Effector CD4-positive, alpha-beta T cell (primary cell): ENCODE measurements around the gene BMAL1.

Source experiments
- DNase-seq: peaks from one replicate; pipeline ENCODE4 v3.0.0-alpha.2; 2020

BMAL1 gene

GRCh38 chr11:13262096-13262495 is 15.5 kb upstream of the BMAL1 start:
- DNase-seq, result no peak

GRCh38 chr11:13268791-13269190 is 8.8 kb upstream of the BMAL1 start:
- no peak for DNase-seq

DNA sequence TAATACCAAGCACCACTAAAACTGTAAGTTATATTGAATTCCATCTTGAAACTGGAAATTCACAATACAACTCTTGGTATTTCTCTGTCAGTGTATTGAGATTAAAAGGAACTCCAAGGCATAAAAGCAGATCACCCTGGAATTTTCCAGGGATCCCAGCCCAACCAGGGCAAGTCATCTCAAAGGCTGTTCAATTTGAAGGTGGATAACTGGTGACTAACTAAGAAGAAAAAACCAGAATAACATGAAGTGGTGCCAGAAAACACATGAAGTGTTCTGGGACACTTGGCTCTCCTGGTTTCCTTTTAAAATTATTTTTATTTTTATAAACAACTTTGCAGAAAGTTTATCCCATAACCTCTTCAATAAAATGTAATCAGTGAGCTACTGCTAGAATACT is 7.8 kb upstream of the BMAL1 start:
- no peak for DNase-seq

DNA sequence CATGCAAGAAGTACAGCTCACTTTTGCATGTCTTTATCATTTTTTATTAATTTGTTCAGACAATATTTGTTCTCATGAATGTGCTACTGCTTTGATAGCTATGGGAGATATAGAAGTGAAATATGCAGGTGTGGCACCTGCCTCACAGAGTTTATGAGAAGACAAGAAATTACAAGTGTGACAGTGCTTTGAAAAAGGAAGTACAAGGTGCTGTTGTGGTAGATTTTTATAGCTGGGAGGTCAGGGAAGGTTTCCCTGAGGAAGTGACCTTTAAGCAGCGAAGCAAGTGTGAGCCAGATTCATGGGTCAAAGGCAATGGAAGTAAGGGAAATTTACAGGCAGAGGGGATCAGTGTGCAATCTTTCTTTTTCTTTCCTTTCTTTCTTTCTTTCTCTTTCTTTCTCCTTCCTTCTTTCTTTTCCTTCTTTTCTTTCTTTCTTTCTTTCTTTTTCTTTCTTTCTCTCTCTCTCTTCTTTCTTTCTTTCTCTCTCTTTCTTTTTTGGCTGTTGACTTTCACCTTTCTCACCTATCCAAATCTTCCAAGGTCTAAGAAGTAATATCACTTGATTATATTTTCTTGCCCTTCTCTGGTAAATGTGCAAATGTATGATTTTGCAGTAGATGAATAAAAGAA is 6.4 kb upstream of the BMAL1 start:
- no peak for DNase-seq

DNA sequence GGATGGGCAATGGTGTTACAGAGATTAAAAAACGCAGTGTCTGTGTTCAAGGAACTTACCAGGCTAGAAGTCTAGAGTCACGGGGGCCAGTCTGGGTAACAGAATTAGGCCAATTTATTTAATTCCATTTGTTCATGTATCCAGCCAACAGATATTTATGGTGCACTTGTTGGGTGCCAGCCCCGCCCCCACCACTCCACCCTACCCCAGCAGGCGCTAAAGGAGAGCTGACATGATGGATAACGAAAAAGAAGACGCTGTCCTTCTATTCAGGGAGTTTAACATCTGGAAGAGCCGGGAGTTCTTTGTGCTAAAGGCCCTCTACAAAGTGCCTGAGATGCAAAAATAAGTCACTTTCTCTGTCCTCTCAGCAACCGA is 1.1 kb upstream of the BMAL1 start:
- DNase-seq, result no peak

GRCh38 chr11:13276832-13277767 is 490 bp upstream of the BMAL1 start:
- peak; percentile 95 for DNase-seq

DNA sequence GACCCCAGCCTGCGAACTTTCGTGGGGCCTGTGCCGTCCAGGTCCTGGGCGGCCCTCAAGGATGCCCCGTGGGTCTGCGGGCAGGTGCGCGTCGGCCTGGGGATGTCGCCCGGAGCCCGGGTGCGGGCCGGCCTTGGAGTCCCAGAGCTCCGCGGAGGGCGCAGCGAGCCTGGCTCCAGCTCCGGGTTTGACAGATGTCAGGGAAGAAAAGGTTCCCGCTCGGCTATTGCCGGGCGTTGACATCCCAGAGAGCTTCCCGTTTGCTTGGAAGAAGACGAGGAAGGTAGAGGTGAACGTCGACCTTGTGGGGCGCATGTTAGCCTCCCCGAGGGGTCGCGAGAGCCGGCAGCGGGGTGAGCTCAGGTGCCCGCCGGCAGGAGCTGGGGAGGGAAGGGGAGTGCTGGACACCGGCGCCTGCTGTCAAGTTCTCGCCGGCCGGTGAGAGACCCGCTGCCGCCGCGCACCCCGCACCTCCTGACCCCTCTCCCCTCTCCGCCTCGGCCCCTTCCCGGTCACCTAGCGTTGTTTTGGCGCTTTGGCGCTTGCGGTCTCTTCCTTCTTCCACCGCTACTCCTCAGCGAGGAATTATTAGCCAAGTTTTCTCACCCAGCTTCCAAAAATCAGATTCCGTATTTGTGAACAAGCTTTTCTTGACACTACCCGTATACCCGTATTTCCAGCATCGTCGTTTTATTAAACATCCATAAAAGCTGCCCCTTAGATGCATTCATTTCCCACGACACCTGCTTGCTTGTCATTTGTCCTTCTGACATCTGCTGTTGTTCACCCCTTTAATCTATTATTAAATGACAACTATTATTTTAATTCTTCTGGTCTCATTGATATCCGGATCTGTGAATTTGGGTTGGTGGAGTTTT is 1.3 kb downstream of the BMAL1 start:
- DNase-seq, result no peak

DNA sequence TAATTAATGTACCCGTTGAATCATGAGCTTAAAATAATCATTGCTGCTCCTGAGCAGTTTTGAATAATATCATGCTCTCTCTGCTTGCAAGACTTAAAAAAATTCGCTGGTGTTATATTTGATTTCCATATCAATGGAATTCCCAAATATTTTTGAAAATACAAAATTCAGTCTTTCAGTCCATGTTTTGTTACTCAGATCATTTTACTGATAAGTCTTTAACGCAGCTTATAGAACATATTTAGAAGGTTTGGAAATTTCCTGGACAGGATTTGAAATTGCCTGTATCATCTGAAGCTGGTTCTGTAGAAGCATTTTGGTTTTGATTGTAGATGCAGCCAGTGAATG is 1.9 kb downstream of the BMAL1 start:
- DNase-seq, result no peak

- DNase-seq, result no peak
Observed at GRCh38 chr11:13280092-13280722, 2.6 kb downstream of the BMAL1 start.

DNA sequence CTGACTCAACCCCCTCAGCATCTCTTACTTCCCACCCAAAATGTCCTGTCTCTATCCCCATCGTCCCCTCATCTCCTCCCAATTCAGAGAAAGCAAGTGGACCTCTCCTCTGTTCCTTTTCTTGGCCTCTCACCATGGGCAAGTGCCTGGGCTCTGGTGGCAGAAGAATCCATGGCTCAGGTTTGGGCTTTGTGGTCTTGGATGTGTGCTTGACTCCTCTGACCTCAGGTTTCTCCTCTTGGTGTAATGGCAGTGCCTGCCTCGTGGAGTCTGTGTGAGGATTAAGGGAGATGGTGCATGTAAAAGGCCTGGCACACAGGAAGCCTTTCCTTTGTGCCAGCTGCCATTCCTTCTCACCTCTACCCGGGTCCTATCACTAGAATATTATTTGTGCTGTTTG is 3.2 kb downstream of the BMAL1 start:
- no peak for DNase-seq

DNA sequence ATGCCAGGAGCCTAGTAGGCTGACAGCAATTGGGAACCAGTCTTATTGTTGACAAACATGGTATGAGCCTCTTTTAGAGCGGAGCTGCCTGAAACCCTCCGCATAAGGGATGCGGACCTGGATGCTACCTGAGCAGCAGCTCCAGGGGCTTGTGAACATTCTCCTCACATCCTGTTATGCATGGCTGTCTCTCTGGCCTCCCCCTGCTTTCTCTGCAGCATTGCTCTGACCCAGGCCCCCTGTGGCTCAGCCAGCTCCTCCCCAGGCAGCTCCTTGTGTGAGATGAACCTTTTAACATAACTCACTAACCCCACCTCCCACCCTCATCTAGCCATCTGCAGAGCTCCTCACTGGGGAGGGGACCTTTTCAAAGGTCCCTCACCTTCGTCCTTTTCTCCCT is 6.0 kb downstream of the BMAL1 start:
- DNase-seq, result no peak

- no peak for DNase-seq
Observed at GRCh38 chr11:13284776-13285588, 7.4 kb downstream of the BMAL1 start.

DNA sequence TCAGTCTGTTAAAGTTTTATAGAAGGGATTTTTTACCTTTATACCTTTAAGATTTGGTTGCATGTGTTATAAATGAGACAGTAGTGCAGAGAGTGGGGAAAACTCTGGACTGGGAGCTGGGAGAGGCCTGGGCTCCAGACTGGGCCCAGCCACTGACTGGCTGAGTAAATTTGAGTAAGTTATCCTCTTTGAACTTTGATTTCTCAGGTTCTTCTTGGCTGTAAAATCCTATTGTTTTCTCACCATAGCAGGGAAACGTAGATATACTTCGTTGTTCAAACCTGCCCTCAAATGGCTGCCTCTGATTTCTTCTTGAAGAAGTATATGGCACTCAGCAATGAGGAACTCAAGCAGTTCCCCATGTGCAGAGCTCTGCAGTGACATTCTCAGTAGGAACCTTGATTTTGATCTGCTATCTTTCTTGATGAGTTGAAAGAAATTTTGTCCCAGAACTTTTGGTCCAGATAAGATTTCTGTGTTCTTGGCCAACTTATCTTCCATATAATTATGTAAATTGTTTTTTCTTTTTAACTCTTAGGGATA is 8.8 kb downstream of the BMAL1 start:
- no peak for DNase-seq

DNA sequence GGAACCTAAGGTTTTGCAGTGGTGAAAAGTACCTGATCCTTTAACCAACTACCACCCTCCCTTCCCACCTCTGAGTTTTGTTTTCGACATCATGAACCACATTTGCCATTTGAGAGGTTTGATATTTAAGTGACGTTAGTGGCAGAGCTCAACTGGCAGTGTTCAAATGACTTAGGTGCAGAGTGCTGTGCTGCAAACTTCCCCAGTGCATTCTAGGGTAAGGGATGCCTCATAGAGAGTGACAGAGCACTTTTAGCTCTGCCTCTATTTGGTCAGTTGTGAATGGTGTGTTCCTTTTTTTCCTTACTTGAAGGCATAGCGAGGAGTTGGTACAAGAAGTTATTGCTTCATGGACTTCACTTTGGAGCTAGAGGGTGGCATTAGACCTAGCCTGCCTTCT is 9.4 kb downstream of the BMAL1 start:
- DNase-seq, result no peak

DNA sequence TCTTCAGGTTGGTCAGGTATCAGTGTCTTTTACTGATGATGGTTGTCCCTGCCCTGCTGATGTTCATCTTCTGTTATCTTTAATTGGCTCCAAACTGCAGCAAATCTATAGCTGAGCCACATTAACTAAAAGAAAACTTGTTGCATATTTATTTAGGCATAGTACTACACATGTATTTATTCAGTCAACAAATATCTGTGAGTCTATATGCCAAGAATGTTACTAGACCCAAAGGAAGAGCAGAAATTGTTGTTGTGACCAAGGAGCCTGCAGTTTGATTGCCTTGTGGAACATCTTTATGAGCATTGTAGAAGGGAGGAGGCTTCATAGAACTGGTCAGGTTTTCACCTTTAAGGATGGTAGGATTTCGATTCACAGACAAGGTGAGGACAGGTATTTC is 10.1 kb downstream of the BMAL1 start:
- no peak for DNase-seq

DNA sequence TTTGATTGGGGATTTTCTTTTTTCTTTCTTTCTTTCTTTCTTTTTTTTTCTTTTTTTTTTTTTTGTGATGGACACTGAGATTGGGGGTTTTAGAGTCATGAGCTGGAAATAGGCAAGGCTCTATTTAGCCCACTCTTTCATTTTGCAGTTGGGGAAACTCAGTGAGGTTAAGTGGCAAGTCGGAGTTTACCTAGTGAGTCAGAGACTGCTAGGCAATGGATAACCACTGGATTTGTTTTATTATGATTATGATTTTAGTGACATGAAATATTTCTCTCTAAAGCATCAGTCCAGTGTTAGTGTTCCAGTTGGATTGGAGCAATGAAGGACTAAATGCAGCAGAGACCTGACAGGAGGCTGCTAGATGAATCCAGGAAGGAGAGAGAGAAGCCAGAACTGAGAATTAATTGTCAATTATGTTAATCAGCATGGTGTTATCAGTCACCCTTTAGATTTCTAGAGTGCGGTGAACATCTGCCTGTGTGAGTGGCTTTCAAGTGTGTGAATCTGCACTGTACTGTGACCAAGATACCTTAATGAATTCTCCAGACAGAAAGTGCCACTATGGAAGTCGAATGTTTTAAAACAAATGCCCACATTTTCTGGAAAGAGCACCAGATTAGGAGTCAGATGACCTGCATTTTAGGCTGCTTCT is 10.9 kb downstream of the BMAL1 start:
- no peak for DNase-seq

DNA sequence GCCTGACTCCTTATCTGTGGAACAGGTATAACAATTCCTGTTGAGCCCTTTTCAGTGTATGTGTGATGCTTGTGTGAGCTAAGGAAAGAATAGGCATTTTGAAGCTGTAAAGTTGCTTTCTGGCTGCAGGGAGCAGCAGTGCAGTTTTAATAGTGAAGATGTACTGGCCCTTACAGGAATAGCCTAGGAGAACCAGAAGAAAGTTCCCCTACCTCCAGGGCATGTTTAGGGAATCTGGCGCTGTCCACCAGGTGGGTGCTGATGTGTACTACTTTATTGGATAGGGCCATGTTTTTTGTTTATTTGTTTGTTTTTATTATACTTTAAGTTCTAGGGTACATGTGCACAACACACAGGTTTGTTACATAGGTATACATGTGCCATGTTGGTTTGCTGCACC is 11.5 kb downstream of the BMAL1 start:
- no peak for DNase-seq

DNA sequence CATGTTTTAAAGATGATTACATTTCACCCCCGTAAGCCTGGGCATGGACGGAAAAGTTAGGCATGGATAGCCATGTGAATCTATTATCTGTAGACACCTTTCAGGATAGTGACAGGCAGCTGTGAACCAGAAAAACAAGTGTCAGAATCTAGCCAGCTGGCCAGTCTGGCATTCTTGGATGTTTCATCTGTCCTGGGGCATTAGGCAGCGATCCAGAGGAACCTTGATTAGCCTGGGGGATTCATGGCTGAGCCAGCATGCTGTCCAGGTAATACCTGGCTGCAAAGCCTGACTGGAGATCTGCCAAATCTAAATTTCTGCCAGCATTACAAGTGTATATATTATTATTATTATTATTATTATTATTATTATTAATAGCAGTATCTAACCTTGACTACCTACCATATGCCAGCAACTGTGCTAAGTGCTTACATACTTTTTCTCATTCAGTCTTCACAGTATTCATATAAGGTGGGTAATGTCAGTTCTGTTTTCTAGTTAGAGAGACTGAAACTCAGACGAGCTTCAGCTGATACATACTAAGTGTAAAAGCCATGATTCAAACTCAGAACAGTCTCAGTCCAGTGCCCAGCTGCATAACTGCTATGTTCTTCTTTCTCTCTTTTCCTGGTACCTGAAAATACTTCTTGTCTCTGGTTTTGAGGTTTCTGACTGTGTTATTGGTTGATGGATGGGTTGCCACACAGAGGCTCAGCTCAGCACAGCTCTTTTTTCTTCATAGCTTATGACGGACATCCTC is 12.8 kb downstream of the BMAL1 start:
- no peak for DNase-seq

DNA sequence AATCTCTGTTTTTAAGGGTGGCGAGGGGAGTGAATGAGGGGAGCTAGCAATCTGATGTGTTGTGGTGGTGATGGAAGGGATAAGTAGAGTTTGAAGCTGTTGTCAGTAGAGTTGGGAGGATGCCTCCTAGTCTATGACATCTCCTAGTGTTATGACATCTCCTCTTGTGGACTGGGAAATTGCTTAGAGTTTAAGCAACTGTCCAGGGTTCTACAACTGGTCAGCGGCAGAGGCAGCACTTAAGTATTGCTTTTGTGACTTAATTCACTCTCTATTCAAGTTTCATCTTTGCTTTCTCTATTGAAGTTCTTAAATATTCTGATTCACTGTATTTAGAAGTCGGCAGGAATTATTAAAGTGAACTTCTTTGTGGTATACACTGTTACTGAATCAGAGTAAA is 13.8 kb downstream of the BMAL1 start:
- no peak for DNase-seq

DNA sequence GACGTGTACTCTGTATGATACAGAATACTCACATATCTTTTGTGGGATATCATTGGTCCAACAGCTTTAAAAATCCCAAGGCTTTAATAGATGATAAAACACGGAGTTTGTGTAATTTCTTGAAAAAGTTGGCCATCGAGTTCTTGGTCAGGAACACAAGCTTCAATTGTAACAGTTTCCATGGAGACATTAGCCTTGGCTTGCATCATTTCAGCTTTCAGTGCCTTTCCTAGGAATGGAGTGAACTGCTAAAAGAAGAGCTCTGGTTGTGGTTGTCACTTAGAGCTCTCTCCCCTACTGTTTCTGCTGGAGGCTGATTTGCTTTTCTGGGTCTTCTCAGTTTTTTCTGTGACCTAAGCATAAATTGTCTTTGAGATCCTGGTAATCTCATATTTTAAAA is 14.2 kb downstream of the BMAL1 start:
- no peak for DNase-seq

GRCh38 chr11:13292970-13293369 is 15.4 kb downstream of the BMAL1 start:
- no peak for DNase-seq
